Osteocyte (in vitro differentiated cells): Measurements from ENCODE around the gene ALK. TPM values are rescaled to one million over a fixed set of nuclear protein-coding genes. Genes with fewer than 3 reads are reported as not detected.

Experiments
- DNase-seq: peaks from one replicate; pipeline ENCODE4 v3.0.0; 2021; ENCODE audit warnings: mixed read lengths; ENCODE audit not compliant: unreplicated experiment; ENCODE audit errors: extremely low spot score
- H3K27ac Mint-ChIP-seq: one replicate; pipeline ENCODE4 v1.8.0; 2021; ENCODE audit warnings: mild to moderate bottlenecking, mixed read lengths; ENCODE audit not compliant: unreplicated experiment
- H3K27me3 Mint-ChIP-seq: one replicate; pipeline ENCODE4 v1.8.0; 2021; ENCODE audit warnings: mixed read lengths; ENCODE audit not compliant: unreplicated experiment
- H3K36me3 Mint-ChIP-seq: one replicate; pipeline ENCODE4 v1.8.0; 2021; ENCODE audit warnings: mixed read lengths; ENCODE audit not compliant: unreplicated experiment
- H3K4me1 Mint-ChIP-seq: one replicate; pipeline ENCODE4 v1.8.0; 2021; ENCODE audit warnings: mixed read lengths; ENCODE audit not compliant: unreplicated experiment
- H3K4me3 Mint-ChIP-seq: one replicate; pipeline ENCODE4 v1.8.0; 2021; ENCODE audit warnings: mild to moderate bottlenecking, moderate library complexity, mixed read lengths; ENCODE audit not compliant: unreplicated experiment
- H3K9me3 Mint-ChIP-seq: one replicate; pipeline ENCODE4 v1.8.0; 2021; ENCODE audit warnings: mixed read lengths; ENCODE audit not compliant: unreplicated experiment
- CTCF ChIP-seq: fragments of 200-600 bp; sonication (generic); IDR thresholded peaks from 2 replicates; pipeline ENCODE4 v1.5.0; 2021; ENCODE audit warnings: antibody characterized with exemption, mild to moderate bottlenecking, moderate library complexity
- total RNA-seq: library from RNA; stranded (reverse); gene quantifications from 2 replicates; pipeline ENCODE4 v1.2.1, GENCODE V29; 2021

Gene ALK
- total RNA-seq, 1 donor from 2014 or later = not detected

- no peak for DNase-seq
- H3K4me3 Mint-ChIP-seq = no peak overlapping the region
- no peaks in the 10 kb centered on the region for H3K4me1 Mint-ChIP-seq
- TF ChIP-seq CTCF = no peak
- no peak overlapping the region for H3K27ac Mint-ChIP-seq
- no peaks in the 10 kb centered on the region for H3K36me3 Mint-ChIP-seq
- no peaks in the 10 kb centered on the region for H3K9me3 Mint-ChIP-seq
- H3K27me3 Mint-ChIP-seq = no peaks in the 10 kb centered on the region
Measured at GRCh38 chr2:29582062-29582461, 339.3 kb downstream of the ALK start.

- no peaks in the 10 kb centered on the region for H3K36me3 Mint-ChIP-seq
- H3K9me3 Mint-ChIP-seq = no peaks in the 10 kb centered on the region
- DNase-seq = no peak
- H3K27me3 Mint-ChIP-seq = peaks cover 2% of the 10 kb centered on the region
- no peaks in the 10 kb centered on the region for H3K4me1 Mint-ChIP-seq
- H3K4me3 Mint-ChIP-seq = no peak overlapping the region
- H3K27ac Mint-ChIP-seq = no peak overlapping the region
- TF ChIP-seq CTCF = no peak
Measured at GRCh38 chr2:29580223-29580622, 341.2 kb downstream of the ALK start.

- H3K9me3 Mint-ChIP-seq = no peaks in the 10 kb centered on the region
- no peaks in the 10 kb centered on the region for H3K36me3 Mint-ChIP-seq
- no peak for TF ChIP-seq CTCF
- H3K4me3 Mint-ChIP-seq = no peak overlapping the region
- no peak overlapping the region for H3K27ac Mint-ChIP-seq
- no peak for DNase-seq
- peaks cover 5% of the 10 kb centered on the region for H3K27me3 Mint-ChIP-seq
- no peaks in the 10 kb centered on the region for H3K4me1 Mint-ChIP-seq
Measured at GRCh38 chr2:29579495-29580169, 341.8 kb downstream of the ALK start.

- H3K36me3 Mint-ChIP-seq = no peaks in the 10 kb centered on the region
- H3K4me3 Mint-ChIP-seq = no peak overlapping the region
- no peak overlapping the region for H3K27ac Mint-ChIP-seq
- H3K4me1 Mint-ChIP-seq = no peaks in the 10 kb centered on the region
- DNase-seq = no peak
- no peaks in the 10 kb centered on the region for H3K9me3 Mint-ChIP-seq
- no peak for TF ChIP-seq CTCF
- H3K27me3 Mint-ChIP-seq = peaks cover 5% of the 10 kb centered on the region
Measured at GRCh38 chr2:29578084-29578598, 343.2 kb downstream of the ALK start.

DNA sequence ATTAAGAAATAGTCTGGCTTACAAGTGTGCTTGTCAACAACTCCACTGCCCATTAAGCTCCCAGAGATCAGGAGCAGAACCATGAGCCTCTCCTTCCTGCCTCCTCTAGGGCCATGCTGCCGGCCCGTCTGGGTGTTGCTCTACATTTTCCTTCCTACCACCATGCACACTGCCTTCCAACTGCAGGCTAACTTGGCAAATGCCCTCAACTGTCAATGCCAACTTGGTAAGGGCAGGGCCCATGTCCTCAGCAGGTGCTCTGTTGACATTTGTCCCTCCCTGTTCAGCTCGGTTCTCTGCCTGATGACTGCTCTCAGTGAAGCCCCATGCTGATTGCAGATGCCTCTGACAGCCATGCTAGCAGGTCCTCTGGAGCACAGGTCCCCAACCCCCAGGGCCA lies 345.2 kb downstream of the ALK start:
- Mint-ChIP-seq H3K4me1 (no peaks in the 10 kb centered on the region), H3K9me3 (no peaks in the 10 kb centered on the region), H3K36me3 (no peaks in the 10 kb centered on the region), H3K4me3 (no peak overlapping the region), H3K27me3 (peaks cover 5% of the 10 kb centered on the region), H3K27ac (no peak overlapping the region)
- DNase-seq = no peak
- TF ChIP-seq CTCF = no peak
